K562 (cell line): ENCODE results near the gene FJX1. TPM values are rescaled to one million over a fixed set of nuclear protein-coding genes. Genes with fewer than 3 reads are reported as not detected.

Source experiments
- AFF4 ChIP-seq: sonication (generic); formaldehyde crosslinking; IDR thresholded peaks from 2 replicates; pipeline ENCODE4 v1.8.0; 2023; ENCODE audit warnings: mild to moderate bottlenecking, missing genetic modification reagents
- ARNT ChIP-seq, 2 experiments: fragments of 450-650 bp; IDR thresholded peaks; 2 replicates each; pipeline ENCODE4 v1.6.1; 2016; ENCODE audit warnings: mild to moderate bottlenecking in 1 of 2
- BRD9 ChIP-seq: fragments of 450-650 bp; IDR thresholded peaks from 2 replicates; pipeline ENCODE4 v1.6.1; 2018; ENCODE audit warnings: low read depth; ENCODE audit not compliant: partially characterized antibody
- CUX1 ChIP-seq: fragments of 200-800 bp; sonication (Bioruptor generic); IDR thresholded peaks from 2 replicates; pipeline ENCODE4 v1.6.1; 2016; ENCODE audit warnings: missing genetic modification characterization, missing compliant biosample characterization
- EHMT2 ChIP-seq: fragments of 450-650 bp; IDR thresholded peaks from 2 replicates; pipeline ENCODE4 v1.6.1; 2018; ENCODE audit warnings: antibody characterized with exemption
- ELF4 ChIP-seq: fragments of 450-650 bp; formaldehyde crosslinking; IDR thresholded peaks from 2 replicates; pipeline ENCODE4 v1.4.0; 2022; ENCODE audit warnings: missing genetic modification characterization
- ESRRB ChIP-seq: fragments of 250-450 bp; sonication (Bioruptor Pico); IDR thresholded peaks from 2 replicates; pipeline ENCODE4 v1.5.0; 2020; ENCODE audit warnings: mild to moderate bottlenecking, moderate library complexity, borderline replicate concordance
- JUN ChIP-seq, 2 experiments: sonication (generic) in 1 of 2; formaldehyde crosslinking in 1 of 2; IDR thresholded peaks; 2 replicates each; pipeline versions ENCODE4 v1.6.1 to v1.8.0; 2012 to 2022; ENCODE audit warnings: borderline replicate concordance in 2 of 2, mild to moderate bottlenecking in 2 of 2, improper control_type of control experiment in 1 of 2, low read depth in 1 of 2, low read length in 1 of 2, missing genetic modification reagents in 1 of 2
- MEF2D ChIP-seq: conservative IDR thresholded peaks from 2 replicates; pipeline ENCODE4 v1.6.1; 2016; ENCODE audit warnings: low read depth, missing genetic modification characterization, missing compliant biosample characterization
- NFRKB ChIP-seq: fragments of 450-650 bp; IDR thresholded peaks from 2 replicates; pipeline ENCODE4 v1.6.1; 2016; ENCODE audit warnings: low read depth
- RHOXF2B ChIP-seq: fragments of 250-450 bp; sonication (Bioruptor Pico); conservative IDR thresholded peaks from 2 replicates; pipeline ENCODE4 v1.5.1; 2021
- TRIM24 ChIP-seq, 2 experiments: fragments of 450-650 bp; IDR thresholded peaks; 2 replicates each; pipeline ENCODE4 v1.6.1; 2016
- ZNF253 ChIP-seq: fragments of 250-450 bp; sonication (Bioruptor Pico); conservative IDR thresholded peaks from 2 replicates; pipeline ENCODE4 v1.6.1; 2021; ENCODE audit warnings: mild to moderate bottlenecking
- ZNF740 ChIP-seq, 3 experiments: fragments of 200-800 bp in 1 of 3; sonication (Bioruptor generic) in 1 of 3; sonication (generic) in 1 of 3; formaldehyde crosslinking in 1 of 3; IDR thresholded peaks; 2 replicates each; pipeline versions ENCODE4 v1.6.1 to v1.8.0; 2016 to 2022; ENCODE audit warnings: mild to moderate bottlenecking in 2 of 3, missing compliant biosample characterization in 2 of 3, missing genetic modification characterization in 2 of 3, missing genetic modification reagents in 1 of 3
- ZNF780A ChIP-seq: fragments of 250-450 bp; sonication (Bioruptor Pico); IDR thresholded peaks from 2 replicates; pipeline ENCODE4 v1.5.0; 2021; ENCODE audit warnings: mild to moderate bottlenecking
- polyA plus RNA-seq, 8 experiments: library from polyadenylated mRNA; depleted of rRNA in 4 of 8; stranded (reverse) in 5 of 8; unstranded in 3 of 8; fragments of >200 nt; fragmentation: Nextera tagmentation in 2 of 8; fragmentation: Illumina TruSeq in 1 of 8; extraction: Ambion mirVana in 2 of 8; extraction: Trizol in 1 of 8; gene quantifications; 2 replicates each; pipeline versions ENCODE4 v1.2.1 to v1.2.3, GENCODE V29; 2011 to 2014; ENCODE audit warnings: inconsistent platforms in 1 of 8, missing spikeins in 1 of 8
- total RNA-seq, 7 experiments: library from RNA; depleted of rRNA in 6 of 7; stranded (reverse); fragments of >200 nt in 6 of 7; fragmentation: Illumina TruSeq in 2 of 7; extraction: Trizol in 2 of 7; gene quantifications; 2 replicates each; pipeline versions ENCODE4 v1.2.1 to v1.2.3, GENCODE V29; 2011 to 2021; ENCODE audit warnings: low replicate concordance in 1 of 7
- TF ChIP-seq, protein P1 (sequence below): IDR thresholded peaks from 2 replicates; pipeline ENCODE4 v1.6.1; 2016; ENCODE audit warnings: missing genetic modification characterization, missing compliant biosample characterization

FJX1 gene
- total and polyA plus RNA-seq, 9 of the 15 experiments (the other 6 are each of a cell fraction or from before 2014, with no cell fraction given), result 0.10 to 2.7 (median 0.72) TPM

GRCh38 chr11:35663408-35663702, 45.1 kb downstream of the FJX1 start (continued):
- TF ChIP-seq ZNF740 (CRISPR knock-in tag; IDR thresholded peaks at IDR 0.05) (no peak), ZNF740 (tag; IDR thresholded peaks at IDR 0.05) (no peak), TRIM24 (IDR thresholded peaks at IDR 0.05) (peak; percentile 1 to 18; a peak in 1 of 4 replicates), ESRRB (CRISPR knock-in tag) (no peak), ARNT (IDR thresholded peaks at IDR 0.05) (peak in 1 of 2 experiments; percentile 88; a peak in 1 of 4 replicates), BRD9 (peak; percentile 74), ZNF780A (CRISPR knock-in tag) (no peak), JUN (IDR thresholded peaks at IDR 0.05; ENCODE audit: borderline replicate concordance, low read depth, low read length) (no peak), JUN (CRISPR knock-in tag; IDR thresholded peaks at IDR 0.05; ENCODE audit: borderline replicate concordance) (no peak), ELF4 (CRISPR knock-in tag) (peak; percentile 48; the same call in 1 of the 2 replicates), MEF2D (tag) (0 out of 2 replicates have a peak, but pooled peaks have one; percentile 56), ZNF253 (CRISPR knock-in tag) (no peak), RHOXF2B (CRISPR knock-in tag) (no peak), NFRKB (peak; percentile 23; the same call in 1 of the 2 replicates), EHMT2 (peak; percentile 83), CUX1 (no peak), AFF4 (CRISPR knock-in tag) (peak; percentile 15; the same call in 1 of the 2 replicates)
- TF ChIP-seq, protein P1, sequence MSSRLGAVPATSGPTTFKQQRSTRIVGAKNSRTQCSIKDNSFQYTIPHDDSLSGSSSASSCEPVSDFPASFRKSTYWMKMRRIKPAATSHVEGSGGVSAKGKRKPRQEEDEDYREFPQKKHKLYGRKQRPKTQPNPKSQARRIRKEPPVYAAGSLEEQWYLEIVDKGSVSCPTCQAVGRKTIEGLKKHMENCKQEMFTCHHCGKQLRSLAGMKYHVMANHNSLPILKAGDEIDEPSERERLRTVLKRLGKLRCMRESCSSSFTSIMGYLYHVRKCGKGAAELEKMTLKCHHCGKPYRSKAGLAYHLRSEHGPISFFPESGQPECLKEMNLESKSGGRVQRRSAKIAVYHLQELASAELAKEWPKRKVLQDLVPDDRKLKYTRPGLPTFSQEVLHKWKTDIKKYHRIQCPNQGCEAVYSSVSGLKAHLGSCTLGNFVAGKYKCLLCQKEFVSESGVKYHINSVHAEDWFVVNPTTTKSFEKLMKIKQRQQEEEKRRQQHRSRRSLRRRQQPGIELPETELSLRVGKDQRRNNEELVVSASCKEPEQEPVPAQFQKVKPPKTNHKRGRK, result peak; percentile 85
